BLaER1 treated with 17β-estradiol and CSF1 and Interleukin-3, amounts not matched to agents 10 nM and 100 nM (cell line): ENCODE measurements around the gene HNRNPUL2.
"Not testable (repeated sequence)": the region's sequence is repeated elsewhere in the genome, so short reads cannot be mapped to it uniquely, and the experiment has no call there.

Experiments
- H3K27ac ChIP-seq, 11 experiments: shearing (Covaris generic); formaldehyde crosslinking; 2 replicates each; pipeline ENCODE4 v1.8.1; 2022
- H3K27me3 ChIP-seq, 11 experiments: shearing (Covaris generic); formaldehyde crosslinking; 2 replicates each; pipeline ENCODE4 v1.8.1; 2022
- H3K36me3 ChIP-seq, 11 experiments: shearing (Covaris generic); formaldehyde crosslinking; 2 replicates each; pipeline ENCODE4 v1.8.1; 2022
- H3K4me1 ChIP-seq, 10 experiments: shearing (Covaris generic); formaldehyde crosslinking; 2 replicates each; pipeline ENCODE4 v1.8.1; 2022
- H3K4me2 ChIP-seq, 11 experiments: shearing (Covaris generic); formaldehyde crosslinking; 2 replicates each; pipeline ENCODE4 v1.8.1; 2022
- H3K4me3 ChIP-seq, 10 experiments: shearing (Covaris generic); formaldehyde crosslinking; 2 replicates each; pipeline ENCODE4 v1.8.1; 2022
- H3K9ac ChIP-seq, 11 experiments: shearing (Covaris generic); formaldehyde crosslinking; 2 replicates each; pipeline ENCODE4 v1.8.1; 2022
- H3K9me3 ChIP-seq, 11 experiments: shearing (Covaris generic); formaldehyde crosslinking; replicated peaks in 1 of 11; 2 replicates each; pipeline ENCODE4 v1.8.1; 2022
- H4K20me1 ChIP-seq, 11 experiments: shearing (Covaris generic); formaldehyde crosslinking; 2 replicates each; pipeline ENCODE4 v1.8.1; 2022
- Cebpa-rat ChIP-seq, 11 experiments: shearing (Covaris generic); IDR thresholded peaks; 2 replicates each; pipeline ENCODE4 v1.8.1; 2022

The HNRNPUL2 gene

DNA sequence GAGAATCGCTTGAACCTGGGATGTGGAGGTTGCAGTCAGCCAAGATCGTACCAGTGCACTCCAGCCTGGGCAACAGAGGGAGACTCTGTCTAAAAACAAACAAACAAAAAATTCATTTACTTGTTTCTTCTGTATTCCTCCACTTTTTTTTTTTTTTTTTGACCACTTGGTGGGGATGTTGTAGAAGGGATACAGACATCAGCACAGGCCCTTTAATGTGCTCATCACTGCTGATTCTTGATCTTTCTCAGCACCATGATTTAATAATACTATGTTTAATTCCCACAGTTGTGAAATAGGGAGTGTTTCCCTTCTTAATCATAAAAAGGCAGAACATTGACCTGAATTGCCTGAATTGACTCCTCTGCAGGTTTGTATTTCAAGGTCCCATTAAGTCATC lies 5.6 kb upstream of the HNRNPUL2 start:
- peaks cover 48 to 66% (median 55%) of the 10 kb centered on the region in 11 experiments for H3K36me3 ChIP-seq

DNA sequence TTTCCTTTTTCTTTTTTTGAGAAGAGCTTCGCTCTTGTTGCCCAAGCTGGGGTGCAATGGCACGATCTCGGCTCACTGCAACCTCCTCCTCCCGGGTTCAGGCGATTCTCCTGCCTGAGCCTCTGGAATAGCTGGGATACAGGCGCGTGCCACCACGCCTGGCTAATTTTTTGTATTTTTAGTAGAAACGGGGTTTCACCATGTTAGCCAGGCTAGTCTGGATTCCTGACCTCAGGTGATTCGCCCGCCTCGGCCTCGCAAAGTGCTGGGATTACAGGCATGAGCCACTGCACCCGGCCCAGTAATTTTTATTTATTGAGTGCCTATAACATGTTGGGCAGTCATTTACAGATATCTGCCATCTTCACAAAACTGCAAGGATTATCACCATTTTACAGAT lies 2.8 kb upstream of the HNRNPUL2 start:
- Histone ChIP-seq H3K4me3 (peak overlapping the region; percentile 89 to 100 (median 97)), H3K4me2 (peak overlapping the region; percentile 82 to 97 (median 93)), H4K20me1 (peaks cover 16 to 46% (median 23%) of the 10 kb centered on the region in 11 experiments), H3K27ac (peak overlapping the region in 10 of 11 experiments; percentile 82 to 98 (median 94); a peak in 16 of 22 replicates), H3K36me3 (peaks cover 22 to 49% (median 34%) of the 10 kb centered on the region in 11 experiments), H3K9ac (peak overlapping the region; percentile 91 to 99 (median 98)), H3K4me1 (peaks cover 30 to 36% (median 34%) of the 10 kb centered on the region in 10 experiments)
- not testable (repeated sequence) for H3K9me3 ChIP-seq, H3K27me3 ChIP-seq

More for the DNA sequence above, 5.6 kb upstream of the HNRNPUL2 start:
- no peaks in the 10 kb centered on the region for H3K27me3 ChIP-seq
- peak overlapping the region; percentile 4 to 93 (median 48); a peak in 18 of 22 replicates for H3K4me2 ChIP-seq
- H4K20me1 ChIP-seq, result peaks cover 0 to 39% (median 5%) of the 10 kb centered on the region in 11 experiments; a peak in 10 of 22 replicates
- no peaks in the 10 kb centered on the region for H3K9me3 ChIP-seq
- no peak overlapping the region for H3K4me3 ChIP-seq
- H3K9ac ChIP-seq, result peak overlapping the region; percentile 0 to 55 (median 25); a peak in 10 of 22 replicates
- H3K27ac ChIP-seq, result peak overlapping the region in 3 of 11 experiments; percentile 11 to 40 (median 22); a peak in 2 of 22 replicates
- TF ChIP-seq Cebpa-rat (IDR thresholded peaks at IDR 0.05), result no peak
- H3K4me1 ChIP-seq, result peaks cover 28 to 34% (median 31%) of the 10 kb centered on the region in 10 experiments

DNA sequence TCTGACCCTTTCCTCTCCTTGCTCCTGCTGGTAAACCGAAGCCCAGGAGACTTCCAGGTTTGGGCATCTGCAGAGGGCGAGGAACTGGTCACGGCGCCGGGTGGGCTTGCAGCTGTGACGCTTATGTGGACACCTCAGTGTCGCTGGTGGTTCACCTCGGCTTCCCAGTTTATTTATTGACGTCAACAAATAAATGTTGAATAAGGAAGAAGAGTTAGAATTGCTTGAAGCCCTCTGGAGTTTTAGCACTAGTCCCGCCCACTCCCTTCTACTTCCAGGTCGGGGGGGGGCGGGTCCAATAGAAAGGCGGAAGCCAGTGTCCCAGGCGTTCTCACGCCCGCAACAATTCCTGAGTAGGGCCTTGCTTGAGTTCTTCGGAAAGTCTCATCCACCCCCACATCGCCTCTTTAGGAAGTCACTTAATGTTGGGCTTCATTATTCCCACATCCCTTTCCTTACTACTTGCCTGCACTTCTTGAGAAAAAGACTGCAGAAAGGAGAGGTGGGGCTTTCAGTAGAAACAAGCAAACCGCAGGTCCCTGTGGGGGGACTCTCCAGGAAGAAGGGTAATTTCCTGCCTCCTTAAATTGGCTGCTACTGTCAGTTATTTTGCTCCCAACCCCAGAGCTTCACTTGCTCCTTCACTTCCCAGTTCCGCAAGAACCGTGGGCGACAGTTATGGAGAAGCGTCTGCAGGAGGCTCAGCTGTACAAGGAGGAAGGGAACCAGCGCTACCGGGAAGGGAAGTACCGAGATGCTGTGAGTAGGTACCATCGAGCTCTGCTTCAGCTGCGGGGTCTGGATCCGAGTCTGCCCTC lies 1.1 kb upstream of the HNRNPUL2 start, which contains the start of gene TTC9C:
TSS of gene TTC9C (plus strand) at position 316 of the 818 bp plus-strand sequence. CDS start at position 679, 363 bp downstream.
- Histone ChIP-seq H3K27ac (peak within 1 kb of the TSS; percentile 79 to 98 (median 93)), H3K4me3 (peak within 1 kb of the TSS; percentile 89 to 100 (median 97)), H3K27me3 (no peaks in the 10 kb centered on the region), H3K9ac (peak within 1 kb of the TSS; percentile 91 to 99 (median 98)), H4K20me1 (peaks cover 33 to 57% (median 40%) of the 10 kb centered on the region in 11 experiments), H3K4me2 (peak within 1 kb of the TSS; percentile 88 to 97 (median 93)), H3K36me3 (peaks cover 16 to 49% (median 34%) of the 10 kb centered on the region in 11 experiments), H3K4me1 (peaks cover 39 to 53% (median 49%) of the 10 kb centered on the region in 10 experiments), H3K9me3 (no peaks in the 10 kb centered on the region)
- no peak for TF ChIP-seq Cebpa-rat (IDR thresholded peaks at IDR 0.05)

DNA sequence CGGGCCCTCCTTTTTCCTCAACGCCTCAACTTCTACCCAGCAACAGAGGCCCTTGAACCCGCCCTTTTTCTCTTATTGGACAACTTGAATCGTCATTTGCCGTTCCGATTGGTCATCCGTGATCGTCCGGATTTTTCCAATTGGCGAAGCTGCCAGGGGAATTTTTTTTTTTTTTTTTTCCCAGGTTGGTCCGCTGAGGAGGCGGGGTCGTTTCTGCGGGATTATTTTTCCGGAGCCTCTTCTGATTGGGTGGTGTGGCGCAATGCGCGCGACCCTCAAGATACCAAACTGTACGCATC lies 564 bp upstream of the HNRNPUL2 start:
- peak overlapping the region; percentile 91 to 99 (median 98) for H3K9ac ChIP-seq
- peak in 6 of 11 experiments; percentile 6 to 80 (median 32); a peak in 5 of 22 replicates for TF ChIP-seq Cebpa-rat (IDR thresholded peaks at IDR 0.05)
- H4K20me1 ChIP-seq, result peaks cover 39 to 61% (median 46%) of the 10 kb centered on the region in 11 experiments
- peak overlapping the region; percentile 79 to 98 (median 93) for H3K27ac ChIP-seq
- H3K27me3 ChIP-seq, result no peaks in the 10 kb centered on the region
- H3K4me3 ChIP-seq, result peak overlapping the region; percentile 89 to 100 (median 97)
- peak overlapping the region; percentile 82 to 97 (median 93) for H3K4me2 ChIP-seq
- H3K36me3 ChIP-seq, result peaks cover 16 to 49% (median 35%) of the 10 kb centered on the region in 11 experiments
- peaks cover 44 to 54% (median 50%) of the 10 kb centered on the region in 10 experiments for H3K4me1 ChIP-seq
- no peaks in the 10 kb centered on the region for H3K9me3 ChIP-seq

DNA sequence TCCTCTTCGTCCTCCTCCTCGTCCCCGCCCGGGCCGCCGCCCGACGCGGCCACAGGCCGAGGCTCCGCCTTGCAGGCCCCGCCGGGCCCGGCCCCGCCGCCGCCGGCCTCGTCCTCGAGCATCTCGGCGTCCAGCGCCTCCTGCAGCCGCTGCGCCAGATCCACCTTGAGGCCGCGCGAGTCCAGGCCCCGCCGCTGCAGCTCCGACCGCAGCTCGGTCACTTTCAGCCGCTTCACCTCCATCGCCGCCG lies 417 bp downstream of the HNRNPUL2 start:
- no peak for TF ChIP-seq Cebpa-rat (IDR thresholded peaks at IDR 0.05)
- Histone ChIP-seq H3K27me3 (no peaks in the 10 kb centered on the region), H3K9me3 (no peaks in the 10 kb centered on the region), H3K27ac (peak overlapping the region; percentile 79 to 98 (median 93)), H3K4me1 (peaks cover 36 to 52% (median 43%) of the 10 kb centered on the region in 10 experiments), H3K4me3 (peak overlapping the region; percentile 89 to 100 (median 97)), H3K4me2 (peak overlapping the region; percentile 87 to 97 (median 92)), H4K20me1 (peaks cover 47 to 69% (median 55%) of the 10 kb centered on the region in 11 experiments), H3K36me3 (peaks cover 26 to 57% (median 44%) of the 10 kb centered on the region in 11 experiments), H3K9ac (peak overlapping the region; percentile 91 to 99 (median 98))

GRCh38 chr11:62726156-62726914 lies 922 bp downstream of the HNRNPUL2 start:
- Histone ChIP-seq H4K20me1 (peaks cover 47 to 72% (median 53%) of the 10 kb centered on the region in 11 experiments), H3K4me3 (peak overlapping the region; percentile 89 to 100 (median 97)), H3K4me1 (peaks cover 31 to 47% (median 38%) of the 10 kb centered on the region in 10 experiments), H3K36me3 (peaks cover 31 to 57% (median 49%) of the 10 kb centered on the region in 11 experiments), H3K27ac (peak overlapping the region; percentile 79 to 98 (median 93)), H3K4me2 (peak overlapping the region; percentile 87 to 97 (median 92)), H3K27me3 (no peaks in the 10 kb centered on the region), H3K9me3 (no peaks in the 10 kb centered on the region), H3K9ac (peak overlapping the region; percentile 91 to 99 (median 98))
- TF ChIP-seq Cebpa-rat (IDR thresholded peaks at IDR 0.05), result no peak

DNA sequence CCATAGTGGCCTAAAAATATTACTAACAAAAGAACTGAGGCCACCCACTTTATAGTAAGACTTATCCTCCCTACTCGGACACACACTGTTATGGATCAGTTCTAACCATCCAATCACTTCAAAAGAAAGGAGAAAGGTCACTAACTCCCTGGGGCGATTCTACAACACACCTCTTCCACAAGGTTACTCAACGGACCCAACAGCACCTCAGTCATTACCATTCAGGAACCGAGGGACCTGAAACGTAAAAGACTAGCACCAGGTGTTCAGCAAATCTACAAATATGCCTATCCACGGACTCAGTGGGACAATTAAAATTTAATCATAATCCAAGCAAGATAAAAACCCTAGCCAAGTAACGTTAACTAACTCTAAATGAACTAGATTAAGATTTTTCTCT lies 1.6 kb downstream of the HNRNPUL2 start:
- peak overlapping the region; percentile 89 to 100 (median 97) for H3K4me3 ChIP-seq
- H4K20me1 ChIP-seq, result peaks cover 45 to 69% (median 51%) of the 10 kb centered on the region in 11 experiments
- TF ChIP-seq Cebpa-rat (IDR thresholded peaks at IDR 0.05), result no peak
- peaks cover 38 to 57% (median 52%) of the 10 kb centered on the region in 11 experiments for H3K36me3 ChIP-seq
- H3K9me3 ChIP-seq, result no peaks in the 10 kb centered on the region
- H3K27ac ChIP-seq, result peak overlapping the region; percentile 79 to 98 (median 93)
- peak overlapping the region; percentile 91 to 99 (median 98) for H3K9ac ChIP-seq
- peak overlapping the region; percentile 87 to 97 (median 92) for H3K4me2 ChIP-seq
- no peaks in the 10 kb centered on the region for H3K27me3 ChIP-seq
- H3K4me1 ChIP-seq, result peaks cover 24 to 40% (median 31%) of the 10 kb centered on the region in 10 experiments

DNA sequence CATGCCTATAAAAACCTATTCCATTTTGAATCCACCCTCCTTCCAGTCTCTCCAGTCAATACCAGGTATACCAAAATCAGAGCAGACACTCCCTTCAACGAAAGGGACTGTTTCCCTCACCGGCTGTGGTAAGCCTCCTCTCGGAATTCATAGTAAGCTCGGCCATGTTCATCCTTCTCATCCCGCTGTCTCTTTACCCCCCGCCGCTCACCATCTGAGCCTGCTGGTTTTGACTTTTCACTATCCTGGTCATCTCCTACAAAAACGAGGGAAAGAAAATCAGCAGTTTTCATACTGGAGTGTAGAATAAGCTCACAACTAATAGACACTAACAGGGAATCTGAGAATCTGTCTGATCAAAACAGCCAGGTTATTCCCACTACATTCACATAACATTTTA lies 3.1 kb downstream of the HNRNPUL2 start:
- Histone ChIP-seq H3K9me3 (no peaks in the 10 kb centered on the region), H3K9ac (peak overlapping the region; percentile 91 to 99 (median 98); a peak in 21 of 22 replicates), H3K36me3 (peaks cover 52 to 71% (median 66%) of the 10 kb centered on the region in 11 experiments), H3K4me1 (peaks cover 14 to 30% (median 20%) of the 10 kb centered on the region in 10 experiments), H3K4me2 (peak overlapping the region; percentile 87 to 97 (median 92)), H3K27ac (peak overlapping the region in 3 of 11 experiments; percentile 79 to 92 (median 86); a peak in 3 of 22 replicates), H4K20me1 (peaks cover 40 to 63% (median 51%) of the 10 kb centered on the region in 11 experiments), H3K27me3 (no peaks in the 10 kb centered on the region), H3K4me3 (peak overlapping the region; percentile 89 to 100 (median 97); a peak in 18 of 20 replicates)
- no peak for TF ChIP-seq Cebpa-rat (IDR thresholded peaks at IDR 0.05)
